ENCODE results near the gene ANTXRL. TPM values are rescaled to one million over a fixed set of nuclear protein-coding genes. Genes with fewer than 3 reads are reported as not detected.
"Not testable (repeated sequence)": the region's sequence is repeated elsewhere in the genome, so short reads cannot be mapped to it uniquely, and the experiment has no call there.

Gene ANTXRL
- total RNA-seq, 8 experiments from 2014 or later = 0.08 to 0.57 TPM; not detected in 6

DNA sequence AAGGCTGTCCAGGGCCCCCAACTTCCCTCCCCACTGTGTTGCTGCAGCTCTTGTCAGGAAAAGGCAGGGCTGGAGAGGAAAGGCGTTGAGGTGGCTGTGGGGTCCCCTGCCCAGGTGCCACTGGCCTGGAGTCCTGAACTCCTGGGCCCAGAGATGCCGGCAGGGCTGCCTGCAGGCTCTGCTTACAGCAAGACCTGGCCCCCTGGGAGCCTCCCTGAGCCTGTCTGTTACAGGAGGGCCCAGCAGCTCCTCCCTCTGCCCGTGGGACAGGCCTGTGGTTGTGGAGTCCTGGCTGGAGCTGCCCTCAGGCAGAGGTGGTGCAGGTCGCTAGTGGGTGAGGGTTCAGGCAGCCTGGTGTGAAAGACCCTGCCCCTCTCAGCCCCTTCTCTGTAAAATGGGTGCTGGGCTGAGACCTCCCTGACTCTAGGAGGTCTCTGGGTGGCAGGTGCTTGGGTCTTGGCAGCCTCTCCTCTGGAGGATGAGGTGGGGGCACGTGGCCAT is 9.9 kb downstream of the ANTXRL start:
- no peak overlapping the region for H3K27ac ChIP-seq
- no CpG with 5 or more reads among the region's 5 CpGs for WGBS, 10 experiments
- H3K4me3 ChIP-seq = no peak overlapping the region
- ATAC-seq (replicated peaks in 6 of 8) = no peak
- peaks cover 0 to 6% of the 10 kb centered on the region in 2 donors for H3K4me1 ChIP-seq (replicated peaks in 1 of 2)
- in situ Hi-C loops (cut with MboI; ENCODE audit: low pct_unique_long_range_greater_than_20kb in 2 of 9, low sequenced_read_pairs in 9 of 9, unreplicated experiment in 9 of 9) = loop anchor here in 3 of 9 experiments (25.0 kb wide), 2 partner anchors 184 to 1091 kb away; partner anchors contain the start of gene ZNF488 (in 1 of the 3)

DNA sequence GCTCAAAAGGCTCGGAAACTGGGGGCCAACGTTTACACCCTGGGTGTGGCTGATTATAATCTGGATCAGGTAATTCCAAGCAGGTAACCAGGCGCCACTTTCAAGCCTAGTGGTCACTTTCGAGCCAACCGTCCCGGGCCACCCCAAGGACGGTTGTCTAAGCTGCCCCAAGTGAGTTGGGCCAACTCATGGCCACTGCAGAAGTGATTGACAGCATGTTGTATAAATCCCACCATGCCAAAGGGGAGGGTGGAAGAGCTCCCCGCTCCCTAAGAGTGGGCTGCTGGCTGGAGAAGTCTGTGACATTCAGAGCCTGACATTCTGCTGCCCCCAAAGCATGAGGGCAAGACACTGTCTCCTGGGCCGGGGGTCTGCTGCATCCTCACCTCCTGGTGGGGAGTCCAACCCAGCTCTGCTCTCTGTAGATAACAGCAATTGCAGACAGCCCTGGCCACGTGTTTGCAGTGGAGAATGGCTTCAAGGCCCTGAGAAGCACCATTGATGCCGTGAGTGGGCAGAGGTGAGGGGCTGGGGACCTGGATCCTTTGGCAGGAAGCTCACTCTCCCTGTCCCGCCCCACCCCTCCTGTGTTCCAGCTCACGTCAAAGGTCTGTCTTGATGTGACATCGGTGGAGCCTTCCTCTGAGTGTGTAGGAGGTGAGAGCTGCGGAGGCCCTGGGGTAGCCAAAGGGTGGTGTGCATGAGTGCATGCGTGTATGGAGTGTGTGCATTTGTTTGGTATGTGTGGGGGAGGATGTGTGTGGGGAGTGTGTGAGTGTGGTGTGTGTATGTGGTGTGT is 10.8 kb downstream of the ANTXRL start:
- WGBS, 10 experiments = 22 to 100% (median 80%) methylated on average over 1 to 7 of the region's 16 CpGs; no CpG with 5 or more reads in 1 of the 10 experiments
- ATAC-seq (replicated peaks in 6 of 8) = no peak
- Histone ChIP-seq H3K27ac (no peak overlapping the region), H3K4me3 (no peak overlapping the region), H3K4me1 (replicated peaks in 1 of 2) (no peaks in the 10 kb centered on the region)
- in situ Hi-C loops (cut with MboI; ENCODE audit: low pct_unique_long_range_greater_than_20kb in 2 of 9, low sequenced_read_pairs in 9 of 9, unreplicated experiment in 9 of 9) = loop anchor here in 3 of 9 experiments (25.0 kb wide), 2 partner anchors 185 to 1090 kb away; partner anchors contain the start of gene ZNF488 (in 1 of the 3)

GRCh38 chr10:46298477-46299285 is 11.9 kb downstream of the ANTXRL start:
- 66 to 100% (median 80%) methylated on average over 1 to 6 of the region's 9 CpGs; no CpG with 5 or more reads in 1 of the 10 experiments for WGBS, 10 experiments
- no peak overlapping the region for H3K4me3 ChIP-seq
- ATAC-seq (replicated peaks in 6 of 8) = no peak
- H3K4me1 ChIP-seq (replicated peaks in 1 of 2) = no peaks in the 10 kb centered on the region
- in situ Hi-C loops (cut with MboI; ENCODE audit: low pct_unique_long_range_greater_than_20kb in 2 of 9, low sequenced_read_pairs in 9 of 9, unreplicated experiment in 9 of 9) = loop anchor here in 3 of 9 experiments (25.0 kb wide), 2 partner anchors 186 to 1089 kb away; partner anchors contain the start of gene ZNF488 (in 1 of the 3)
- no peak overlapping the region for H3K27ac ChIP-seq

- in situ Hi-C loops (cut with MboI; ENCODE audit: low pct_unique_long_range_greater_than_20kb in 2 of 9, low sequenced_read_pairs in 9 of 9, unreplicated experiment in 9 of 9) = loop anchor here in 3 of 9 experiments (25.0 kb wide), 2 partner anchors 187 to 1088 kb away; partner anchors contain the start of gene ZNF488 (in 1 of the 3)
- 40 to 59% (median 58%) methylated on average over 1 to 2 of the region's 5 CpGs; no CpG with 5 or more reads in 7 of the 10 experiments for WGBS, 10 experiments
- no peak overlapping the region for H3K4me3 ChIP-seq
- H3K27ac ChIP-seq = no peak overlapping the region
- ATAC-seq (replicated peaks in 6 of 8) = no peak
- H3K4me1 ChIP-seq (replicated peaks in 1 of 2) = no peaks in the 10 kb centered on the region
Measured at GRCh38 chr10:46299286-46299535, 12.4 kb downstream of the ANTXRL start.

DNA sequence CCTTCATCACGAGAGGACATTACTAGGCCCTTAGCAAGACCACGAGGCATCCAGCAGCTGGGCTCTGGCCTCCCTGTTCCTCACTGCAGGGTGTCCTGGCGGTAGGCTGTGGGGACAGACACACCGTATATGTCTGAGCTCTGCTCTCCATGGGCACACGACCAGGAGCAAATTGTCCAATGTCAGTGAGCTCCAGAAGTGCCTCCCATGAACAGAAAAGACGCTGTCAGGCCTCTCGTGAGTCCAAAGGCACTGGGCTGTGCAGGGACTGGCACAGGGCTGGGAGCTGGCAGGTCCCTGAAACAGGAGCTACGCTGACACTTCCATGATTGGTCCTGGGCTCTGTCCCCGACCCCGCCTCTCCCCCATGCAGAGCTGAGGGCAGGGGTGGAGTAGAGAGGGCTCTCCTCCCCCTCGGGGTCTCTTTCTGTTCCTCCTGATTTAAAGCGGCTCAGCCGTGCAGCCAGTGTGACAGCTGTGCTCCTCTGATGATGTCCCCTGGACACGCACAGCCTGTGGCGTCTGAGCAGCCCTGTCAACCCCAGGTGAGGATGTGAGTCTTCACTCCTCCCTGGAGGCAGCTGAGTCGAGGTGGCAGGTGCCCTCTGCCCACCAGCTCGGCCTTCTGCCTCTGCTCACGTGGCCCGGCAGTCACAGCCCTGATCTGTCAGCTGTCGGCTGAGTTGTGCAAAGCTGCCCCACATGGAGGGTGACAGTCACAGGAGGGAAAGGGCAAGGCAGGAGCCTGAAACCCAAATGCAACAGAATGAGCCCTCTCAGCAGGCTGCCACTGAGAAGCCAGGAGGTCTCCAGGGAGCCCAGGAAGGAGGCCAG is 13.0 kb downstream of the ANTXRL start:
- Histone ChIP-seq H3K27ac (no peak overlapping the region), H3K4me3 (no peak overlapping the region), H3K4me1 (replicated peaks in 1 of 2) (no peaks in the 10 kb centered on the region)
- WGBS, 10 experiments = 0 to 71% (median 31%) methylated on average over 3 to 9 of the region's 20 CpGs; no CpG with 5 or more reads in 7 of the 10 experiments
- in situ Hi-C loops (cut with MboI; ENCODE audit: low pct_unique_long_range_greater_than_20kb in 2 of 9, low sequenced_read_pairs in 9 of 9, unreplicated experiment in 9 of 9) = loop anchor here in 3 of 9 experiments (25.0 kb wide), 2 partner anchors 187 to 1088 kb away; partner anchors contain the start of gene ZNF488 (in 1 of the 3)
- peak in 5 of 8 experiments; percentile 58 to 85 (median 82) for ATAC-seq (replicated peaks in 6 of 8)

DNA sequence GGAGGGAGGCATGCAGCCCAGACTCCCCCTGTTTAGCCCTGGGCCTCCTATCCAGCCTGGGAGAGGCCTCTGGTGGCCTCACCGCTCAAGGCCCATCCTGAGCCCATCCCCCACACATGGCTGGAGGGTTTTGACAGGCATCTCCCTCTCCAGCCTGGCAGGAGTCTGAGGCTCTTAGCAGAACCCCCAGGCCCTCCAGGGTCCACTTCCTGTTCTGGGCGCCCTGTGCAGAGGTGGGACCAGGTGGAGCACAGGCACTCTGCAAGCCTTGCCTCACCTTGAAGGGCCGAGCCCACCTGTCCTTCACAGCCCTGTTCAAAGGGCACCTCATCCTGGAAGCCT is 13.5 kb downstream of the ANTXRL start:
- H3K4me1 ChIP-seq (replicated peaks in 1 of 2); H3K27ac ChIP-seq; in situ Hi-C loops (cut with MboI; ENCODE audit: low pct_unique_long_range_greater_than_20kb in 2 of 9, low sequenced_read_pairs in 9 of 9, unreplicated experiment in 9 of 9); H3K4me3 ChIP-seq: not testable (repeated sequence)
- ATAC-seq (replicated peaks in 6 of 8) = peak in 1 of 8 experiments; percentile 50
- WGBS, 10 experiments = 60 to 80% (median 71%) methylated on average over 1 to 2 of the region's 3 CpGs; no CpG with 5 or more reads in 7 of the 10 experiments

- in situ Hi-C loops (cut with MboI; ENCODE audit: low pct_unique_long_range_greater_than_20kb in 2 of 9, low sequenced_read_pairs in 9 of 9, unreplicated experiment in 9 of 9) = no loop called here
- no peak for ATAC-seq (replicated peaks in 6 of 8)
- 60 to 100% (median 83%) methylated on average over 1 to 3 of the region's 5 CpGs; no CpG with 5 or more reads in 5 of the 10 experiments for WGBS, 10 experiments
- Histone ChIP-seq H3K4me1 (replicated peaks in 1 of 2) (no peaks in the 10 kb centered on the region), H3K27ac (no peak overlapping the region), H3K4me3 (no peak overlapping the region)
Measured at GRCh38 chr10:46301056-46301645, 14.4 kb downstream of the ANTXRL start.

DNA sequence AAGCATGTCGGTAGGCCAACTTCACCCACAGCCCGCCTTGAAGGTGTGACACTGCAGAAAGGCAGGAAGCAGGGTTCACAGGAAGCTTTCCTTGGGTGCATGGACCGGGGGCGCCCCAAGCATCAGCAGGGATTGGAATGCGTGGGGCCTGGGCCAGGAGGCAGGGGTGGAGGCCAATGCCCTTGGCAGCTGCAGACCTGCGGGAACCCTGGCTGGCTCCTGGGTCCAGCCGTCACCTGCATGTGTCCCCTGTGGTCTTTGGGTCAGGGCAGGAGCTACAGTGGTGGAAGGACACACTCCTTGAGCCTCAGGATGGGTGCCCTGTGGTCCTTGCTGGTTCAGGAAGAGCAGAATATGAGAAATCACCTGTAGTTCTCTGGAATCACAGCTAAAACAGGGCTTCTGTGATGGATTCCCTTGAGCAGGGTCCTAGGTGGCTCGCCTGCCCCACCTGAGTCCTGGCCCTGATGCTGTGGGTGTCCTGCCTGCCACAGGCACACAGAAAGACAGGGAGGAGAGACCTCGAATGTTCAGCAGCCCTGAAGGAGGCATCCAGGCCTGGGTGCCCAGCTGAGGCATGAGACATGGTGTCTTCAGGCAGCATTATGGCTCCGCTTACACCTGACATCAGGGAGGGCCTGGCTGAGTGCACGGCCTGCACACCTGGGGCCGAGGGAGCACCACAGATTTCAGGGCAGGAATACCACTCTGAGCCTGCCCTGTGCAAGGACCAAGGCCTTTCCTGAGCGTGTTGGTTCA is 15.1 kb downstream of the ANTXRL start:
- in situ Hi-C loops (cut with MboI; ENCODE audit: low pct_unique_long_range_greater_than_20kb in 2 of 9, low sequenced_read_pairs in 9 of 9, unreplicated experiment in 9 of 9) = no loop called here
- WGBS, 10 experiments = 41 to 100% (median 70%) methylated on average over 1 to 4 of the region's 13 CpGs; no CpG with 5 or more reads in 3 of the 10 experiments
- Histone ChIP-seq H3K4me3 (no peak overlapping the region), H3K27ac (no peak overlapping the region), H3K4me1 (replicated peaks in 1 of 2) (no peaks in the 10 kb centered on the region)
- no peak for ATAC-seq (replicated peaks in 6 of 8)

- H3K4me3 ChIP-seq; H3K4me1 ChIP-seq (replicated peaks in 1 of 2); in situ Hi-C loops (cut with MboI; ENCODE audit: low pct_unique_long_range_greater_than_20kb in 2 of 9, low sequenced_read_pairs in 9 of 9, unreplicated experiment in 9 of 9); H3K27ac ChIP-seq; ATAC-seq (replicated peaks in 6 of 8): not testable (repeated sequence)
- 40 to 83% (median 66%) methylated on average over 1 to 3 of the region's 5 CpGs; no CpG with 5 or more reads in 3 of the 10 experiments for WGBS, 10 experiments
Measured at GRCh38 chr10:46302765-46303352, 16.1 kb downstream of the ANTXRL start.

GRCh38 chr10:46304062-46304461 is 17.3 kb downstream of the ANTXRL start:
- H3K4me1 ChIP-seq (replicated peaks in 1 of 2) = no peaks in the 10 kb centered on the region
- peak in 1 of 8 experiments; percentile 71 for ATAC-seq (replicated peaks in 6 of 8)
- WGBS, 10 experiments = 20 to 100% (median 82%) methylated on average over 1 to 3 of the region's 3 CpGs; no CpG with 5 or more reads in 4 of the 10 experiments
- H3K4me3 ChIP-seq = no peak overlapping the region
- in situ Hi-C loops (cut with MboI; ENCODE audit: low pct_unique_long_range_greater_than_20kb in 2 of 9, low sequenced_read_pairs in 9 of 9, unreplicated experiment in 9 of 9) = no loop called here
- H3K27ac ChIP-seq = no peak overlapping the region

GRCh38 chr10:46304671-46305070 is 17.9 kb downstream of the ANTXRL start:
- peak in 1 of 8 experiments; percentile 5 for ATAC-seq (replicated peaks in 6 of 8)
- H3K4me3 ChIP-seq; H3K27ac ChIP-seq; in situ Hi-C loops (cut with MboI; ENCODE audit: low pct_unique_long_range_greater_than_20kb in 2 of 9, low sequenced_read_pairs in 9 of 9, unreplicated experiment in 9 of 9); H3K4me1 ChIP-seq (replicated peaks in 1 of 2): not testable (repeated sequence)
- 40 to 100% (median 72%) methylated on average over 1 to 4 of the region's 5 CpGs; no CpG with 5 or more reads in 3 of the 10 experiments for WGBS, 10 experiments
